HCT116 (cell line): Measurements from ENCODE around the gene NOTCH4. TPM values are rescaled to one million over a fixed set of nuclear protein-coding genes. Genes with fewer than 3 reads are reported as not detected.

Experiments
- ATAC-seq: fragments of 200-7000 bp; cut with Tn5 transposase; 2 replicates; pipeline ENCODE4 v1.9.1; 2020; ENCODE audit warnings: mild to moderate bottlenecking, moderate library complexity
- BruUV-seq: library from RNA; stranded (reverse); fragments of 400-500 nt; replicated peaks from 2 replicates; lab custom pipeline; 2021; lab: Mats Ljungman, UMichigan
- CTCF ChIA-PET: fragments of 300-600 bp; sonication (Branson Sonifier 250); formaldehyde crosslinking; loops from one replicate; lab custom pipeline; 2021; ENCODE audit warnings: antibody characterized with exemption; lab: Charles Lee
- POLR2A ChIA-PET: fragments of 300-600, 350-600 bp; sonication (Branson Sonifier 250); formaldehyde crosslinking; loops from one replicate; lab custom pipeline; 2021; ENCODE audit warnings: antibody characterized with exemption; lab: Charles Lee
- RAD21 ChIA-PET, 2 experiments: fragments of 300-600 bp; sonication (Branson Sonifier 250); formaldehyde crosslinking; loops; one replicate each; lab custom pipeline; 2023; ENCODE audit warnings: low total read pairs in 2 of 2; ENCODE audit not compliant: uncharacterized antibody in 2 of 2, unreplicated experiment in 2 of 2, low non-redundant PET in 1 of 2; lab: Charles Lee
- DNase-seq: peaks from one replicate; pipeline ENCODE4 v3.0.0-alpha.2; 2010; ENCODE audit warnings: low read depth, low spot score
- H2AFZ ChIP-seq: fragments of 200-600 bp; shearing (Covaris generic), sonication (generic); 2 replicates; pipeline ENCODE4 v1.6.1; 2017; ENCODE audit warnings: low read depth, mixed run types, mixed read lengths, antibody characterized with exemption, low read length; ENCODE audit not compliant: poor library complexity, severe bottlenecking
- H3K27ac ChIP-seq: 2 replicates; pipeline ENCODE4 v1.5.1; 2012; ENCODE audit warnings: low read depth, low read length
- H3K27me3 ChIP-seq: fragments of 200-600 bp; sonication (generic); 2 replicates; pipeline ENCODE4 v1.6.1; 2016; ENCODE audit warnings: mixed run types, low read length, mixed read lengths; ENCODE audit not compliant: insufficient read depth
- H3K36me3 ChIP-seq, 2 experiments: fragments of 200-500 bp in 1 of 2; fragments of 200-600 bp in 1 of 2; sonication (Bioruptor generic) in 1 of 2; sonication (generic) in 1 of 2; 2 replicates each; pipeline versions ENCODE4 v1.5.1 to v1.6.1; 2014 to 2016; ENCODE audit warnings: low read length in 2 of 2, inconsistent platforms in 1 of 2, mixed read lengths in 1 of 2, mixed run types in 1 of 2; ENCODE audit not compliant: insufficient read depth in 2 of 2, control insufficient read depth in 1 of 2
- H3K4me1 ChIP-seq, 2 experiments: fragments of 200-600 bp in 1 of 2; sonication (generic) in 1 of 2; 2 replicates each; pipeline versions ENCODE4 v1.5.1 to v1.6.1; 2012 to 2017; ENCODE audit warnings: low read length in 2 of 2, inconsistent platforms in 1 of 2, mild to moderate bottlenecking in 1 of 2, mixed read lengths in 1 of 2, mixed run types in 1 of 2, moderate library complexity in 1 of 2; ENCODE audit not compliant: insufficient read depth in 2 of 2, control insufficient read depth in 1 of 2
- H3K4me2 ChIP-seq: fragments of 200-600 bp; sonication (generic); 2 replicates; pipeline ENCODE4 v1.6.1; 2017; ENCODE audit warnings: mixed run types, low read length, mixed read lengths
- H3K4me3 ChIP-seq, 2 experiments: fragments of 200-600 bp in 1 of 2; sonication (generic) in 1 of 2; replicated peaks in 1 of 2; 2 replicates each; pipeline ENCODE4 v1.5.1; 2011 to 2016; ENCODE audit warnings: low read length in 2 of 2, control low read depth in 1 of 2, low read depth in 1 of 2, mild to moderate bottlenecking in 1 of 2, mixed read lengths in 1 of 2, mixed run types in 1 of 2
- H3K79me2 ChIP-seq: fragments of 200-600 bp; sonication (generic); 2 replicates; pipeline ENCODE4 v1.6.1; 2017; ENCODE audit warnings: mild to moderate bottlenecking, mixed run types, low read length, moderate library complexity, mixed read lengths; ENCODE audit not compliant: insufficient read depth
- H3K9ac ChIP-seq: fragments of 200-600 bp; sonication (generic); 2 replicates; pipeline ENCODE4 v1.6.1; 2016; ENCODE audit warnings: low read length, mixed read lengths
- H3K9me2 ChIP-seq: fragments of 200-600 bp; sonication (generic), shearing (Covaris generic); 2 replicates; pipeline ENCODE4 v1.6.1; 2017; ENCODE audit warnings: mixed run types, mild to moderate bottlenecking, moderate library complexity; ENCODE audit not compliant: insufficient read depth
- H3K9me3 ChIP-seq, 2 experiments: fragments of 200-500 bp in 1 of 2; fragments of 200-600 bp in 1 of 2; sonication (Bioruptor generic) in 1 of 2; sonication (generic) in 1 of 2; 2 replicates each; pipeline ENCODE4 v1.6.1; 2014 to 2017; ENCODE audit warnings: low read length in 2 of 2, mixed read lengths in 2 of 2, inconsistent platforms in 1 of 2, low read depth in 1 of 2, mild to moderate bottlenecking in 1 of 2, mixed run types in 1 of 2, moderate library complexity in 1 of 2; ENCODE audit not compliant: control insufficient read depth in 1 of 2, insufficient read depth in 1 of 2
- H4K20me1 ChIP-seq: fragments of 200-600 bp; sonication (generic), shearing (Covaris generic); 2 replicates; pipeline ENCODE4 v1.6.1; 2017; ENCODE audit warnings: mixed run types, mild to moderate bottlenecking, moderate library complexity; ENCODE audit not compliant: insufficient read depth
- EZH2phosphoT487 ChIP-seq: fragments of 200-600 bp; IDR thresholded peaks from 2 replicates; pipeline ENCODE4 v1.6.1; 2018; ENCODE audit warnings: antibody characterized with exemption, borderline replicate concordance
- JUND ChIP-seq: IDR thresholded peaks from 2 replicates; pipeline ENCODE4 v1.6.1; 2012
- RAD21 ChIP-seq: IDR thresholded peaks from 2 replicates; pipeline ENCODE4 v1.6.1; 2012; ENCODE audit warnings: low read depth, mild to moderate bottlenecking
- REST ChIP-seq: IDR thresholded peaks from 2 replicates; pipeline ENCODE4 v1.6.1; 2012; ENCODE audit warnings: low read depth
- SIN3A ChIP-seq: IDR thresholded peaks from 2 replicates; pipeline ENCODE4 v1.6.1; 2012; ENCODE audit warnings: low read depth
- SRF ChIP-seq: IDR thresholded peaks from 2 replicates; pipeline ENCODE4 v1.6.1; 2012; ENCODE audit warnings: low read depth
- TCF7L2 ChIP-seq: IDR thresholded peaks from 2 replicates; pipeline ENCODE4 v1.7.0; 2011; ENCODE audit warnings: borderline replicate concordance, inconsistent platforms; ENCODE audit not compliant: insufficient read depth, insufficient read length; ENCODE audit errors: extremely low read depth
- ZBTB33 ChIP-seq: IDR thresholded peaks from 2 replicates; pipeline ENCODE4 v1.6.1; 2011; ENCODE audit warnings: mild to moderate bottlenecking, low read length, moderate library complexity; ENCODE audit not compliant: insufficient replicate concordance; ENCODE audit errors: extremely low read depth
- ZFX ChIP-seq: fragments of 450-650 bp; IDR thresholded peaks from 2 replicates; pipeline ENCODE4 v1.6.1; 2017
- intact Hi-C: fragments of 100-400 bp; cut with micrococcal nuclease; formaldehyde crosslinking; loops from 2 replicates; pipeline ENCODE4 v1.10.0; 2022
- total RNA-seq: library from RNA; stranded (reverse); gene quantifications from one replicate; pipeline ENCODE4 v1.2.1, GENCODE V29; 2021; ENCODE audit not compliant: unreplicated experiment

The NOTCH4 gene
- total RNA-seq, 1 experiment from 2014 or later: 0.81 TPM

GRCh38 chr6:32164295-32164694 lies 59.6 kb downstream of the NOTCH4 start, which contains the start of gene EGFL8:
EGFL8 (plus strand) TSS chr6:32164595; CDS start chr6:32166166, 1,571 bp downstream.
- ATAC-seq (no peak), DNase-seq (no peak)
- H3K9me3 ChIP-seq: no peaks in the 10 kb centered on the region
- no peaks in the 10 kb centered on the region for H3K9me2 ChIP-seq
- ChIA-PET CTCF (no interaction called here), POLR2A (interaction anchor here (1.6 kb wide), 1 partner anchor 13 kb away, joined by 6 read pairs; no protein-coding TSS in a partner anchor), RAD21 (no interaction called here)
- no peak within 1 kb of the TSS for H3K9ac ChIP-seq
- no peak within 1 kb of the TSS for H3K27ac ChIP-seq
- H4K20me1 ChIP-seq: no peaks in the 10 kb centered on the region
- H3K79me2 ChIP-seq: no peaks in the 10 kb centered on the region
- H3K4me3 ChIP-seq: no peak within 1 kb of the TSS
- no peak for TF ChIP-seq REST
- TF ChIP-seq EZH2phosphoT487: no peak
- no peak for TF ChIP-seq JUND
- TF ChIP-seq SRF: no peak
- TF ChIP-seq SIN3A: no peak
- TF ChIP-seq RAD21: no peak
- TF ChIP-seq ZFX: no peak
- no peak for TF ChIP-seq ZBTB33
- TF ChIP-seq TCF7L2: no peak
- no peaks in the 10 kb centered on the region for H3K27me3 ChIP-seq
- BruUV-seq: no TSS peak
- H3K4me2 ChIP-seq: no peak within 1 kb of the TSS
- intact Hi-C loops: no loop called here
- H3K36me3 ChIP-seq: peaks cover 4 to 6% of the 10 kb centered on the region in 2 experiments; a peak in 3 of 4 replicates
- H2AFZ ChIP-seq: no peak within 1 kb of the TSS
- no peaks in the 10 kb centered on the region for H3K4me1 ChIP-seq
